ENCODE measurements around the gene ATAD3C.
"Not testable (repeated sequence)": the region's sequence is repeated elsewhere in the genome, so short reads cannot be mapped to it uniquely, and the experiment has no call there.

Gene ATAD3C

DNA sequence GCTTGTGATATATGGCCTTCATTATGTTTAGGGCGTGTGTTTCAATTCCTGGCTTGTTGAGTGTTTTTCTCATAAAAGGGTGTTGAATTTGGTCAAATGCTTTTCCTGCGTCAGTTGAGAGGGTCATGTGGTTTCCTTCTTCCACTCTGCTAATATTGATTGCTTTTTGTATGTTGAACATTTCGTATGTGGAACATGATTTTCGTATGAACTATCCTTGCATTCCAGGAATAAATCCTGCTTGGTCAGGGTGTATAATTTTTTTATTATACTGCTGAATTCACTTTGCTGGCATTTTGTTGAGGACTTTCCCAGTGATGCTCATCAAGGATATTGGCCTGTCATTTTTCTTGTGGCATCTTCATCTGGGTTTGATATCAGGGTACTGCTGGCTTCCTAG lies 57.8 kb downstream of the ATAD3C start:
- Histone ChIP-seq H2AFZ (ENCODE audit: low read depth) (no peak overlapping the region), H3K4me2 (no peak overlapping the region), H4K20me1 (ENCODE audit: insufficient read depth) (no peaks in the 10 kb centered on the region), H3K4me1 (ENCODE audit: low read depth, poor library complexity, severe bottlenecking) (peaks cover 40% of the 10 kb centered on the region), H3K4me3 (IDR thresholded peaks at IDR 0.05; ENCODE audit: insufficient read depth, low read depth, low read length) (no peak overlapping the region), H3K79me2 (ENCODE audit: insufficient read depth, low read depth) (peaks cover 10% of the 10 kb centered on the region; the same call in 1 of the 2 replicates), H3K27me3 (ENCODE audit: insufficient read depth, low read depth) (no peaks in the 10 kb centered on the region), H3K36me3 (ENCODE audit: insufficient read depth) (no peaks in the 10 kb centered on the region), H3K9ac (no peak overlapping the region), H3K27ac (no peak overlapping the region)
- TF ChIP-seq, protein P1, sequence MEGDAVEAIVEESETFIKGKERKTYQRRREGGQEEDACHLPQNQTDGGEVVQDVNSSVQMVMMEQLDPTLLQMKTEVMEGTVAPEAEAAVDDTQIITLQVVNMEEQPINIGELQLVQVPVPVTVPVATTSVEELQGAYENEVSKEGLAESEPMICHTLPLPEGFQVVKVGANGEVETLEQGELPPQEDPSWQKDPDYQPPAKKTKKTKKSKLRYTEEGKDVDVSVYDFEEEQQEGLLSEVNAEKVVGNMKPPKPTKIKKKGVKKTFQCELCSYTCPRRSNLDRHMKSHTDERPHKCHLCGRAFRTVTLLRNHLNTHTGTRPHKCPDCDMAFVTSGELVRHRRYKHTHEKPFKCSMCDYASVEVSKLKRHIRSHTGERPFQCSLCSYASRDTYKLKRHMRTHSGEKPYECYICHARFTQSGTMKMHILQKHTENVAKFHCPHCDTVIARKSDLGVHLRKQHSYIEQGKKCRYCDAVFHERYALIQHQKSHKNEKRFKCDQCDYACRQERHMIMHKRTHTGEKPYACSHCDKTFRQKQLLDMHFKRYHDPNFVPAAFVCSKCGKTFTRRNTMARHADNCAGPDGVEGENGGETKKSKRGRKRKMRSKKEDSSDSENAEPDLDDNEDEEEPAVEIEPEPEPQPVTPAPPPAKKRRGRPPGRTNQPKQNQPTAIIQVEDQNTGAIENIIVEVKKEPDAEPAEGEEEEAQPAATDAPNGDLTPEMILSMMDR (conservative IDR thresholded peaks at IDR 0.05; ENCODE audit: low read depth, low read length): no peak

DNA sequence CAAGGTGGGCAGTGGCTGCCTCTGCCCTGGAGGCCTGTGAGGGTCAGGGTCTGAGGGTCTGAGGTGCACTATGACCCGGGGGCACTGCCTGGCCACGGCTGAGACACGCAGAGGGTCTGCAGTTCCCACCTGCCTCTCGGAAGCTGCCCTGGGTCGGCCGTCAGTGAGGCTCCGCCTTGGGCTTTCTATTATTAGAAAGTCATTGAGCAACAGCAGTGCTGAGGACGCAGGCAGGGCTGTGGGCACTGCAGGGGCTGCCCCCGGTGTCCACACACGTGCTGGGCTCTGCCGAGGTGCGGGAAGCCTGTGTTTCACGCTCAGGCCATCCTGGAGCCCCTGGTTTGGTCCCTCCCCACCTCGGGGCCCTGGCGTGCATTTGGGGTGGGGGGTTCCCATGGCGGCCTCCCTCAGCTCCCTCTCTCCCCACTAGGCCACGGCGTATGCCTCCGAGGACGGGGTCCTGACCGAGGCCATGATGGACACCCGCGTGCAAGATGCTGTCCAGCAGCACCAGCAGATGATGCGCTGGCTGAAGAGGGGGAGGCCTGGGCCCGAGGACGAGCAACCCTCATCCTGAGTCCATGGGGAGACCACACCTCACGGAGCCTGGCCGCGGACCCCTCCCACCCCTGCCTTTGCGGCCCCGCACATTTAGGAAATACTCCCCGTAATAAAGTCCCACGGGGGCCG lies 59.4 kb downstream of the ATAD3C start:
- not testable (repeated sequence) for H3K27me3 ChIP-seq (ENCODE audit: insufficient read depth, low read depth); H3K4me3 ChIP-seq (IDR thresholded peaks at IDR 0.05; ENCODE audit: insufficient read depth, low read depth, low read length); H4K20me1 ChIP-seq (ENCODE audit: insufficient read depth); H2AFZ ChIP-seq (ENCODE audit: low read depth); H3K27ac ChIP-seq; H3K4me2 ChIP-seq; H3K9ac ChIP-seq; H3K36me3 ChIP-seq (ENCODE audit: insufficient read depth)
- Histone ChIP-seq H3K79me2 (ENCODE audit: insufficient read depth, low read depth) (peaks cover 20% of the 10 kb centered on the region), H3K4me1 (ENCODE audit: low read depth, poor library complexity, severe bottlenecking) (peaks cover 37% of the 10 kb centered on the region)

DNA sequence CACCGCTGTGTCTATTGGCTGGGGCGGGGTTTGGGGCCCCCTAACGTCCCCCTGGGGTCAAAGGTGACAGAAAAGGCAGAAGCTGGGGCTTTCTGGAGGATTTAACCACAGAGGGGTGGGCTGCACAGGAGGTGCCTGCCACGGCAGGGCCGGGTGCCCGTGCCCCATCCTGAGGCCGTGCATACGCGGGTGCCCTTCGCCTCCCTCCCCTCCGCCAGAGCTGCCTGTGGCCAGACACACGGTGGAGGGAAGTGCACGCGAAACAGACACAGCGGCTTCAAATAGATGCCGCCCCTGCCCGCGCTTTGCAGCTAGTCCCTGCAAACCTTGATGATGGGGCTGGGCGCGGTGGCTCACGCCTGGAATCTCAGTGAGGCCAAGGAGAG lies 60.0 kb downstream of the ATAD3C start:
- not testable (repeated sequence) for H3K27me3 ChIP-seq (ENCODE audit: insufficient read depth, low read depth); H3K36me3 ChIP-seq (ENCODE audit: insufficient read depth); H3K4me2 ChIP-seq; H2AFZ ChIP-seq (ENCODE audit: low read depth); H4K20me1 ChIP-seq (ENCODE audit: insufficient read depth); H3K27ac ChIP-seq; H3K4me3 ChIP-seq (IDR thresholded peaks at IDR 0.05; ENCODE audit: insufficient read depth, low read depth, low read length); H3K9ac ChIP-seq
- Histone ChIP-seq H3K79me2 (ENCODE audit: insufficient read depth, low read depth) (peaks cover 26% of the 10 kb centered on the region), H3K4me1 (ENCODE audit: low read depth, poor library complexity, severe bottlenecking) (peaks cover 31% of the 10 kb centered on the region)

DNA sequence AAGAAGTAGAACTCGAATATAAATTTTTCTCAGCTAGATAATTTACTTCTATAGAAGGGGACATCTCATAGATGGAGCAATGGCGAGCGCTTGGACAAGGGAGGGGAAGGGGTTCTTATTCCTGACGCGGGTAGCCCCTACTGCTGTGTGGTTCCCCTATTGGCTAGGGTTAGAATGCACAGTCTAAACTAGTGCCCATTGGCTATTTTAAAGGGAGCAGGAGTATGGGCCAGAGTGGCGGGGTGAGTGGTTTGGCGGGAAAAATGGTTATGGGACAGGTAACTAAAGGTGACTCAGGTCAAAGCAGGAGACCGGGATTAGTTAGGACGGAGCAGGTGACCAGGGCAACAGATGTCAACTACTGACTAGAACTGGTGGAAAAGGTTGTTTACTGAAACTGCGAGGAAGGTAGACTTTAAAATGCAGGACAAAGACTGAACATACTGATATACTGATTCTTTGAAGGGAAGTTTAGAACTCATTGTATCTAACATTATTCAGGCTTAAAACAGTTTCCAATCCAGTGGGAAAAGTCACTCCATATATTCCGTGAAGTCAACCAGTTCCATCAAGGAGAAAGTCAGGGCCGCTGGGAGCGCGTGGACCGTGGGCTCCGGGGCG lies 61.5 kb downstream of the ATAD3C start:
- Histone ChIP-seq H4K20me1 (ENCODE audit: insufficient read depth) (no peaks in the 10 kb centered on the region), H2AFZ (ENCODE audit: low read depth) (peak overlapping the region; percentile 53), H3K4me3 (IDR thresholded peaks at IDR 0.05; ENCODE audit: insufficient read depth, low read depth, low read length) (peak overlapping the region; percentile 79), H3K4me1 (ENCODE audit: low read depth, poor library complexity, severe bottlenecking) (peaks cover 18% of the 10 kb centered on the region), H3K4me2 (peak overlapping the region; percentile 89), H3K9ac (peak overlapping the region; percentile 97), H3K79me2 (ENCODE audit: insufficient read depth, low read depth) (peaks cover 39% of the 10 kb centered on the region), H3K36me3 (ENCODE audit: insufficient read depth) (no peaks in the 10 kb centered on the region), H3K27ac (peak overlapping the region; percentile 96), H3K27me3 (ENCODE audit: insufficient read depth, low read depth) (no peaks in the 10 kb centered on the region)
- TF ChIP-seq, protein P1 (conservative IDR thresholded peaks at IDR 0.05; ENCODE audit: low read depth, low read length): peak; percentile 46

DNA sequence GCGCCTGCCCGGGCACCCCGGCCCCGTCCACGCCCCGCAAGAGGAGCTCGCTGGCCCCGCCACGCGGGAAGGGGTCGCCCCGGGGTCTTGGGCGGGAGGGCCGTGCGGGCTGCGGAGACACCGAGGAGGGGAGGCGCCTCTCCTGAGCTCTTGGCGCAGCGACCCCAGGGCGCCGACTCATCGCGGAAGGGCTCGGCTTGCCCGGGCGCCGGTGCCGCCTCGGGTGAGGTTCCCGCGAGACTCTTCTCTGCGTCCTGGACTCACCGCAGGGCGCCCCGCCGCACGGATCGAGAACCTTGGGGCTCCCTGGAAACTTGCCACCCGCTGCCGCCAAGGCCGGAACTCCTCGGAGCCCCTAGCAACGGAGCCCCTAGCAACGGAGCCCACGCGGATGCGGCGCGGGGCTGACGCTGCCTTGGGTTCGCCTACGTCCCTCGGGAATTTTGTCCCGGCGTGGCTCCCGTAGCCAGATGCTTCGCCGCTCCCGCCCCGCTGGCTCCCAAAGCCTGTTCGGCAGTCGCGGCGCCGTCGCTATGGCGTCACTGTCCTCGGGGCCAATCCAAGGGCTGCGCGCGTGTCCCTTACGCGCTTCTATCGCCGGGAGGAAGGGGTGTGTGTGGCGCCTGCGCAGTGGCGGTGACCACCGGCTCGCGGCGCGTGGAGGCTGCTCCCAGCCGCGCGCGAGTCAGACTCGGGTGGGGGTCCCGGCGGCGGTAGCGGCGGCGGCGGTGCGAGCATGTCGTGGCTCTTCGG lies 62.2 kb downstream of the ATAD3C start, which contains the start of gene ATAD3A:
Gene ATAD3A, plus strand, starts transcription at position 630 of the 753 bp plus-strand sequence. Its CDS starts 107 bp downstream, at position 737.
- H4K20me1 ChIP-seq (ENCODE audit: insufficient read depth): no peaks in the 10 kb centered on the region
- peak within 1 kb of the TSS; percentile 96 for H3K27ac ChIP-seq
- peaks cover 12% of the 10 kb centered on the region for H3K4me1 ChIP-seq (ENCODE audit: low read depth, poor library complexity, severe bottlenecking)
- H3K36me3 ChIP-seq (ENCODE audit: insufficient read depth): no peaks in the 10 kb centered on the region; the same call in 1 of the 2 replicates
- H3K4me2 ChIP-seq: peak within 1 kb of the TSS; percentile 89
- H3K27me3 ChIP-seq (ENCODE audit: insufficient read depth, low read depth): no peaks in the 10 kb centered on the region
- H2AFZ ChIP-seq (ENCODE audit: low read depth): peak within 1 kb of the TSS; percentile 53
- peak within 1 kb of the TSS; percentile 79 for H3K4me3 ChIP-seq (IDR thresholded peaks at IDR 0.05; ENCODE audit: insufficient read depth, low read depth, low read length)
- TF ChIP-seq, protein P1 (conservative IDR thresholded peaks at IDR 0.05; ENCODE audit: low read depth, low read length): no peak
- peak within 1 kb of the TSS; percentile 97 for H3K9ac ChIP-seq
- H3K79me2 ChIP-seq (ENCODE audit: insufficient read depth, low read depth): peaks cover 46% of the 10 kb centered on the region

DNA sequence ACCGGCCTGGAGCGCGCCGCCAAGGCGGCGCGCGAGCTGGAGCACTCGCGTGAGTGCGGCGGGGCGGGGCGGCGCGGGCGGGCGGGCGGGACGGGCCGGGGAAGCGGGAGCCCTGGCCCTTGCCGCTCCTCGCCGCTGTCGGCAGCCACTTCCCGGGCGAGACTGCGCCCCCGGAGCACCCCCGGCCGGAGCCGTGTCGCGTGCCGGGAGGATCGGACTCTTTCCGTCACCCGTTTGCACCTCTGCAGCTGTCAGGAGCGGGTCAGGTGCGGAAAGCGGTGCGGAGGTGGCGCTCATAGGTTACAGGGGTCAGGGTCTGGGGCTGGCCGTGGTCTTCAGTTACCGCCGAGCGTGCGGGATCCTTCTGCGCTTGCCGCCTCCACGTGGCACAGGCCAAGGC lies 62.9 kb downstream of the ATAD3C start:
- not testable (repeated sequence) for H3K36me3 ChIP-seq (ENCODE audit: insufficient read depth); H4K20me1 ChIP-seq (ENCODE audit: insufficient read depth); H2AFZ ChIP-seq (ENCODE audit: low read depth); H3K27me3 ChIP-seq (ENCODE audit: insufficient read depth, low read depth); H3K4me3 ChIP-seq (IDR thresholded peaks at IDR 0.05; ENCODE audit: insufficient read depth, low read depth, low read length); H3K4me2 ChIP-seq
- Histone ChIP-seq H3K9ac (peak overlapping the region; percentile 97; the same call in 1 of the 2 replicates), H3K27ac (peak overlapping the region; percentile 58; the same call in 1 of the 2 replicates), H3K4me1 (ENCODE audit: low read depth, poor library complexity, severe bottlenecking) (peaks cover 12% of the 10 kb centered on the region), H3K79me2 (ENCODE audit: insufficient read depth, low read depth) (peaks cover 49% of the 10 kb centered on the region)

DNA sequence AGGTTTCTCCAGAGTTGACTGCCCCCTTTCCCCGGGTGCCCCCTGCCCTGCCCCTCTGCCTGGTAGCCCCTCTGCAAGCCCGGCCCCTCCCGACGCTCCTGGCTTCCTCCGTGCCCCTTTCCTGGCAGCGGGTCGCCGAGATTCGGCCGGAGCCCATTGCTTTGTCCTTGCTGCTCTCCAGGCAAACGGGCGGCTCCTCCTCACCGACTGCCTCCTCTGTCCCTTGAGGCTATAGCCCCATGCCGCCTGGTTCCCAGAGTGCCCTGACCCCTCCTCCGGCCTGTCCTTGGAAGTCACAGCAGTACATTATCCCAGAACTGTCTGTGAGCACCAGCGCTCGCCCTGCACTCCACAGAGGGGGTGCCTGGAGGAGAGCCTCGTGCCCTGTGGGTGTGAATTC lies 64.2 kb downstream of the ATAD3C start:
- not testable (repeated sequence) for H3K9ac ChIP-seq; H3K27me3 ChIP-seq (ENCODE audit: insufficient read depth, low read depth); H3K36me3 ChIP-seq (ENCODE audit: insufficient read depth); H3K4me3 ChIP-seq (IDR thresholded peaks at IDR 0.05; ENCODE audit: insufficient read depth, low read depth, low read length); H4K20me1 ChIP-seq (ENCODE audit: insufficient read depth); H3K27ac ChIP-seq; H2AFZ ChIP-seq (ENCODE audit: low read depth)
- peaks cover 12% of the 10 kb centered on the region for H3K4me1 ChIP-seq (ENCODE audit: low read depth, poor library complexity, severe bottlenecking)
- H3K4me2 ChIP-seq: peak overlapping the region; percentile 51; the same call in 1 of the 2 replicates
- peaks cover 49% of the 10 kb centered on the region for H3K79me2 ChIP-seq (ENCODE audit: insufficient read depth, low read depth)
